H1 (cell line): ENCODE data around the gene MT1B. TPM values are rescaled to one million over a fixed set of nuclear protein-coding genes. Genes with fewer than 3 reads are reported as not detected.

Experiments used
- CTCF ChIA-PET: fragments of 300-600 bp; sonication (Branson Sonifier 250); formaldehyde crosslinking; loops from one replicate; lab custom pipeline; 2021; ENCODE audit not compliant: partially characterized antibody; lab: Charles Lee
- POLR2A ChIA-PET: fragments of 300-600 bp; sonication (Branson Sonifier 250); formaldehyde crosslinking; loops from one replicate; lab custom pipeline; 2021; ENCODE audit warnings: inconsistent platforms; ENCODE audit not compliant: partially characterized antibody; lab: Charles Lee
- DNase-seq, 2 experiments: peaks; one replicate each; pipeline versions ENCODE4 v3.0.0 to v3.0.0-alpha.2; 2010 to 2022; ENCODE audit warnings: low spot score in 2 of 2, low read depth in 1 of 2, mixed read lengths in 1 of 2
- FAIRE-seq: peaks from 2 replicates; lab custom pipeline; 2011; peaks lifted over from hg19 to GRCh38; lab: Jason Lieb, UNC
- H2AFZ ChIP-seq: 2 replicates; pipeline ENCODE4 v1.8.1; 2012; ENCODE audit warnings: low read length, inconsistent platforms
- H2AK5ac ChIP-seq: 2 replicates; pipeline ENCODE4 v1.6.1; 2013; ENCODE audit warnings: low read depth, low read length
- H2BK120ac ChIP-seq: replicated peaks from 2 replicates; pipeline ENCODE3; 2013; ENCODE audit warnings: low read depth, low read length, inconsistent platforms
- H2BK12ac ChIP-seq: 2 replicates; pipeline ENCODE4 v1.6.1; 2013; ENCODE audit warnings: low read depth, low read length
- H2BK15ac ChIP-seq: 2 replicates; pipeline ENCODE4 v1.6.1; 2013; ENCODE audit warnings: low read length
- H2BK20ac ChIP-seq: 2 replicates; pipeline ENCODE4 v1.6.1; 2013; ENCODE audit warnings: low read length
- H2BK5ac ChIP-seq: 2 replicates; pipeline ENCODE4 v1.6.1; 2013; ENCODE audit warnings: low read depth, low read length
- H3K14ac ChIP-seq: 2 replicates; pipeline ENCODE4 v1.6.1; 2013; ENCODE audit warnings: inconsistent platforms; ENCODE audit not compliant: insufficient read length
- H3K18ac ChIP-seq: 2 replicates; pipeline ENCODE4 v1.6.1; 2013; ENCODE audit warnings: low read length; ENCODE audit errors: extremely low read depth
- H3K23ac ChIP-seq: 2 replicates; pipeline ENCODE4 v1.6.1; 2013; ENCODE audit warnings: inconsistent platforms; ENCODE audit not compliant: insufficient read length
- H3K23me2 ChIP-seq: 2 replicates; pipeline ENCODE4 v1.6.1; 2013; ENCODE audit warnings: low read depth, low read length
- H3K27ac ChIP-seq: 2 replicates; pipeline ENCODE4 v1.6.1; 2011; ENCODE audit warnings: low read depth, low read length, inconsistent platforms
- H3K27me3 ChIP-seq, 4 experiments: replicated peaks in 1 of 4; 1 replicate in 1 of 4; 2 replicates in 3 of 4; pipeline versions ENCODE4 v1.6.1 to v1.8.1; 2011 to 2013; ENCODE audit warnings: low read length in 3 of 4, mild to moderate bottlenecking in 3 of 4, inconsistent platforms in 2 of 4, mixed read lengths in 2 of 4, moderate library complexity in 1 of 4; ENCODE audit not compliant: control insufficient read depth in 3 of 4, insufficient read depth in 3 of 4; ENCODE audit errors: extremely low read depth in 1 of 4
- H3K36me3 ChIP-seq, 4 experiments: 2 replicates each; pipeline versions ENCODE4 v1.6.1 to v1.8.1; 2011 to 2013; ENCODE audit warnings: mild to moderate bottlenecking in 4 of 4, low read length in 3 of 4, moderate library complexity in 2 of 4, control low read depth in 1 of 4, inconsistent platforms in 1 of 4; ENCODE audit not compliant: insufficient read depth in 4 of 4, control insufficient read depth in 2 of 4
- H3K4ac ChIP-seq: replicated peaks from 2 replicates; pipeline ENCODE3; 2013; ENCODE audit warnings: low read length, low read depth, mixed read lengths, inconsistent platforms; ENCODE audit not compliant: insufficient read length
- H3K4me1 ChIP-seq, 4 experiments: replicated peaks in 1 of 4; 1 replicate in 1 of 4; 2 replicates in 3 of 4; pipeline versions ENCODE4 v1.6.1 to v1.8.1; 2011 to 2013; ENCODE audit warnings: low read length in 3 of 4, inconsistent platforms in 2 of 4, mixed read lengths in 1 of 4; ENCODE audit not compliant: insufficient read depth in 4 of 4, control insufficient read depth in 3 of 4
- H3K4me2 ChIP-seq, 2 experiments: 2 replicates each; pipeline versions ENCODE4 v1.6.1 to v1.8.1; 2011 to 2013; ENCODE audit warnings: low read depth in 2 of 2, low read length in 2 of 2, control low read depth in 1 of 2, inconsistent platforms in 1 of 2, mild to moderate bottlenecking in 1 of 2; ENCODE audit not compliant: insufficient read depth in 1 of 2
- H3K4me3 ChIP-seq, 4 experiments: fragments of 200-600, 300-600 bp in 1 of 4; sonication (generic), shearing (Covaris generic), sonication (Bioruptor Twin) in 1 of 4; 2 replicates each; pipeline versions ENCODE4 v1.5.1 to v1.8.1; 2011 to 2016; ENCODE audit warnings: low read length in 4 of 4, low read depth in 3 of 4, control low read depth in 2 of 4, inconsistent platforms in 2 of 4, mild to moderate bottlenecking in 2 of 4, mixed read lengths in 1 of 4, moderate library complexity in 1 of 4; ENCODE audit not compliant: insufficient read depth in 2 of 4; ENCODE audit errors: extremely low read depth in 1 of 4
- H3K56ac ChIP-seq: replicated peaks from 2 replicates; pipeline ENCODE3; 2013; ENCODE audit warnings: low read depth, mild to moderate bottlenecking, mixed read lengths, low read length, inconsistent platforms; ENCODE audit not compliant: insufficient read length
- H3K79me1 ChIP-seq: 2 replicates; pipeline ENCODE4 v1.6.1; 2013; ENCODE audit warnings: low read depth, low read length, control low read depth
- H3K79me2 ChIP-seq, 2 experiments: 2 replicates each; pipeline versions ENCODE4 v1.6.1 to v1.8.1; 2012 to 2013; ENCODE audit warnings: low read length in 2 of 2, mild to moderate bottlenecking in 2 of 2, inconsistent platforms in 1 of 2; ENCODE audit not compliant: insufficient read depth in 2 of 2, control insufficient read depth in 1 of 2
- H3K9ac ChIP-seq, 4 experiments: replicated peaks in 1 of 4; 1 replicate in 1 of 4; 2 replicates in 3 of 4; pipeline versions ENCODE4 v1.6.1 to v1.8.1; 2011 to 2013; ENCODE audit warnings: low read depth in 3 of 4, low read length in 3 of 4, control low read depth in 2 of 4, mild to moderate bottlenecking in 2 of 4, moderate library complexity in 2 of 4, inconsistent platforms in 1 of 4; ENCODE audit errors: extremely low read depth in 1 of 4
- H3K9me3 ChIP-seq, 2 experiments: 2 replicates each; pipeline versions ENCODE4 v1.6.1 to v1.8.1; 2012 to 2013; ENCODE audit warnings: mild to moderate bottlenecking in 2 of 2, moderate library complexity in 2 of 2, control low read depth in 1 of 2, inconsistent platforms in 1 of 2, low read depth in 1 of 2, low read length in 1 of 2, mixed read lengths in 1 of 2; ENCODE audit not compliant: insufficient read depth in 2 of 2
- H4K20me1 ChIP-seq, 2 experiments: replicated peaks in 1 of 2; 2 replicates each; pipeline versions ENCODE3 to v1.8.1; 2011 to 2013; ENCODE audit warnings: inconsistent platforms in 2 of 2, low read length in 2 of 2, mild to moderate bottlenecking in 1 of 2; ENCODE audit not compliant: insufficient read depth in 2 of 2, control insufficient read depth in 1 of 2
- H4K5ac ChIP-seq: 2 replicates; pipeline ENCODE4 v1.6.1; 2013; ENCODE audit warnings: low read length, low read depth, mixed read lengths, inconsistent platforms; ENCODE audit not compliant: insufficient read length
- H4K8ac ChIP-seq: 2 replicates; pipeline ENCODE4 v1.8.0; 2013; ENCODE audit warnings: mild to moderate bottlenecking, moderate library complexity, low read length, inconsistent platforms; ENCODE audit not compliant: insufficient read depth; ENCODE audit errors: extremely low read depth
- H4K91ac ChIP-seq: replicated peaks from 2 replicates; pipeline ENCODE3; 2013; ENCODE audit warnings: low read length, mixed read lengths, inconsistent platforms; ENCODE audit not compliant: insufficient read length
- SP1 ChIP-seq: IDR thresholded peaks from 2 replicates; pipeline ENCODE4 v1.6.1; 2011; ENCODE audit warnings: low read depth, low read length
- WGBS, 2 experiments: shearing (Covaris generic) in 1 of 2; methylation state at CpG; one replicate each; pipeline versions ENCODE4 v1.1.6 to v1.1.7; 2013 to 2015; ENCODE audit warnings: low lambda C conversion rate in 2 of 2, mixed read lengths in 2 of 2, inconsistent platforms in 1 of 2, low coverage in 1 of 2, missing lambda C conversion rate in 1 of 2; ENCODE audit not compliant: insufficient replicate concordance in 2 of 2, insufficient coverage in 1 of 2, insufficient read length in 1 of 2; ENCODE audit errors: extremely low coverage in 1 of 2, missing lambda C conversion rate in 1 of 2; 5-methylcytosine and 5-hydroxymethylcytosine counted together
- polyA plus RNA-seq, 7 experiments: library from polyadenylated mRNA; depleted of rRNA in 3 of 7; stranded (reverse) in 5 of 7; unstranded in 2 of 7; fragments of >200 nt in 5 of 7; fragments of 200-250 nt in 2 of 7; gene quantifications; 1 replicate in 5 of 7; 2 replicates in 1 of 7; 4 replicates in 1 of 7; pipeline versions ENCODE4 v1.2.1 to v1.2.3, GENCODE V29; 2011 to 2013; ENCODE audit warnings: missing spikeins in 2 of 7, mixed read lengths in 2 of 7
- total RNA-seq: library from RNA; stranded (reverse); fragmentation: NEBNext Ultra II Directional; extraction: Animal tissue kit (Norgen Biotek cat#: 25700); gene quantifications from 2 replicates; pipeline ENCODE4 v1.2.1, GENCODE V29; 2021

MT1B gene
- total and polyA plus RNA-seq, 2 of the 8 experiments (the other 6 are each of a cell fraction or from before 2014, with no cell fraction given), result not detected

DNA sequence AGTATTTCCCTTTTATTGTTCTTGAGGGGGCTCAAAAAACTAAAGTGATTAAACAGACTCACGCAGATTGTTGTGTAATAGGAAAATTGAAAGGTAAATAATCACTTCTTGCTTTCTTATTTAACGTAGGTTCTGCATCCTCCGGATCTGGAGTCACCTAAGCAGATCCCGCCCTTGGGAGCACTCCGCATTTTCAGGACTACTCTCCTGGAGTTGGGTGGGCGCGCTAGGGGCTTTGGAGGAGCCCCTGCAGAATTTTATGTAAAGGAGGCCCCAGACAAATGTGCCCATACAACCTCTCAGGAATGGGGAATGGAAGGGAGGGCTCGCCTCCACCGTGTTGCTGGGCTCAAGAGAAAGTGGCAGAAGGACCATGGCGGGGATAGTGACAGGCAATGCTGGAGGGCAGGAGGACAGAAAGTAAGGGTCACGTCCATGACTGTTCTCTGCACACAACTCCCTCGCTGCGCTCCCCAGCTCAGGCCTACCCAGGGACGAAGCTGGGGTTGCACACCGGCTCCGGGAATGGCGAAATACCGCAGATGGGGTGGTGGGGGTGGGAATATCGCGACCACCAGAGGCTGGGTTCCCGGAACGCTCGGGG is 35.0 kb upstream of the MT1B start:
- no peak overlapping the region for H2BK20ac ChIP-seq
- H4K5ac ChIP-seq, result no peak overlapping the region
- no peak for FAIRE-seq
- H3K9ac ChIP-seq, result no peak overlapping the region
- H3K56ac ChIP-seq, result no peak overlapping the region
- H3K14ac ChIP-seq, result no peak overlapping the region
- CTCF ChIA-PET, result interaction anchor here (0.9 to 3.2 kb wide), 7 partner anchors 8 to 16 kb away, joined by 3 to 12 read pairs (median 4); partner anchors contain the start of gene MT1M
- no peak overlapping the region for H2BK120ac ChIP-seq
- 0 out of 2 replicates have a peak overlapping the region, but pooled peaks have one; percentile 29 for H2BK15ac ChIP-seq
- H2BK12ac ChIP-seq, result no peak overlapping the region; the same call in 1 of the 2 replicates
- no peak overlapping the region for H4K91ac ChIP-seq
- no peak overlapping the region for H2AFZ ChIP-seq
- no peaks in the 10 kb centered on the region for H3K9me3 ChIP-seq
- DNase-seq, result no peak
- H3K79me2 ChIP-seq, result no peaks in the 10 kb centered on the region
- POLR2A ChIA-PET, result interaction anchor here (1.8 to 3.9 kb wide), 3 partner anchors 9 to 51 kb away, joined by 5 to 31 read pairs (median 10); partner anchors contain the start of genes MT1E, MT1G and MT2A
- peak overlapping the region; percentile 84 to 88 for H3K4me2 ChIP-seq
- H2AK5ac ChIP-seq, result no peak overlapping the region
- H3K4me1 ChIP-seq, result peaks cover 0 to 15% (median 11%) of the 10 kb centered on the region in 4 experiments; a peak in 6 of 7 replicates
- H3K27ac ChIP-seq, result no peak overlapping the region
- H3K4me3 ChIP-seq, result peak overlapping the region; percentile 34 to 57 (median 41)
- 6% methylated on average over 23 of the region's 23 CpGs; no CpG with 5 or more reads in 1 of the 2 experiments for WGBS, 2 experiments
- H3K4ac ChIP-seq, result no peak overlapping the region
- no peaks in the 10 kb centered on the region for H3K36me3 ChIP-seq
- H4K20me1 ChIP-seq, result peaks cover 2 to 6% of the 10 kb centered on the region in 2 experiments
- H3K23ac ChIP-seq, result no peak overlapping the region
- H3K23me2 ChIP-seq, result peaks cover 5% of the 10 kb centered on the region; the same call in 1 of the 2 replicates
- H3K27me3 ChIP-seq, result peaks cover 36 to 72% (median 65%) of the 10 kb centered on the region in 4 experiments
- peak overlapping the region; percentile 63; the same call in 1 of the 2 replicates for H2BK5ac ChIP-seq
- 0 out of 2 replicates have a peak overlapping the region, but pooled peaks have one; percentile 72 for H3K18ac ChIP-seq
- no peaks in the 10 kb centered on the region for H3K79me1 ChIP-seq
- no peak overlapping the region for H4K8ac ChIP-seq
- peak; percentile 54; the same call in 1 of the 2 replicates for TF ChIP-seq SP1
